ENCODE measurements around the gene GLP2R. TPM values are rescaled to one million over a fixed set of nuclear protein-coding genes. Genes with fewer than 3 reads are reported as not detected.

The GLP2R gene
- total and polyA plus RNA-seq, 2 of the 8 experiments (the other 6 are each of a cell fraction or from before 2014, with no cell fraction given): not detected

DNA sequence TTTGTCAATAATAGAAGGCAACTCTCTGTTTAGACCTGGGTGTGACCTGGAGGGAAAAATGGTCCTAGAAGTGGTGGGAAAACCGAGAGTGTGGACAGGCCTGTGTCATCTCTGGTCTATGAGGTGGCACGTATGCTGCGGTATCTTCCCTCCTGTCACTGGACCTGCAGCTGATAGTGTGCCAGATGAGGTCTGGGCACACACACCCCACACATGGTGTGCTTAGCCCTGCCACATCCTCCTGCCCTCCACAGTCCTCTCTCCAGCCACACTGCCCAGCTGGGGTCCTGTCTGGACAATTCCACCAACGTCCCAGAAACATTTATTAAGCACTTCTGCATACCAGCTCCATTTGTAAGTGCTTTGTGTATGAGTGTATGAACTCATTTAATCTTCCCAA lies 37.2 kb downstream of the GLP2R start:
- no peak overlapping the region for H4K91ac ChIP-seq (replicated peaks; ENCODE audit: insufficient read length, low read length)
- no peak overlapping the region for H2AFZ ChIP-seq (ENCODE audit: low read length)
- no peaks in the 10 kb centered on the region for H3K4me1 ChIP-seq (replicated peaks in 1 of 4; ENCODE audit: control insufficient read depth in 3 of 4, insufficient read depth in 4 of 4, low read length in 3 of 4)
- peak in 1 of 2 experiments; percentile 11 for DNase-seq (ENCODE audit: low read depth in 1 of 2, low spot score in 2 of 2)
- ChIA-PET CTCF (ENCODE audit: partially characterized antibody) (interaction anchor here (0.8 to 1.1 kb wide), 2 partner anchors 17 to 27 kb away, joined by 3 to 4 read pairs; no protein-coding TSS in a partner anchor), POLR2A (ENCODE audit: partially characterized antibody) (no interaction called here)
- H2AK5ac ChIP-seq (ENCODE audit: low read depth, low read length): no peak overlapping the region
- H3K56ac ChIP-seq (replicated peaks; ENCODE audit: insufficient read length, low read depth, low read length): no peak overlapping the region
- no peak overlapping the region for H4K8ac ChIP-seq (ENCODE audit: extremely low read depth, insufficient read depth, low read length)
- no peaks in the 10 kb centered on the region for H3K36me3 ChIP-seq (ENCODE audit: control insufficient read depth in 2 of 4, insufficient read depth in 4 of 4, low read length in 3 of 4)
- H2BK5ac ChIP-seq (ENCODE audit: low read depth, low read length): no peak overlapping the region
- no peak overlapping the region for H2BK12ac ChIP-seq (ENCODE audit: low read depth, low read length)
- no peaks in the 10 kb centered on the region for H3K79me2 ChIP-seq (ENCODE audit: control insufficient read depth in 1 of 2, insufficient read depth in 2 of 2, low read length in 2 of 2)
- TF ChIP-seq JUN (IDR thresholded peaks at IDR 0.05; ENCODE audit: low read depth, low read length) (no peak), POLR2AphosphoS5 (IDR thresholded peaks at IDR 0.05; ENCODE audit: low read depth, low read length) (no peak), RFX5 (IDR thresholded peaks at IDR 0.05; ENCODE audit: borderline replicate concordance, low read depth, low read length) (no peak), SIRT6 (IDR thresholded peaks at IDR 0.05; ENCODE audit: low read length) (no peak), RAD21 (IDR thresholded peaks at IDR 0.05 in 1 of 2, conservative IDR thresholded peaks at IDR 0.05 in 1 of 2; ENCODE audit: low read depth in 2 of 2, low read length in 2 of 2) (no peak)
- TF ChIP-seq, protein P1, sequence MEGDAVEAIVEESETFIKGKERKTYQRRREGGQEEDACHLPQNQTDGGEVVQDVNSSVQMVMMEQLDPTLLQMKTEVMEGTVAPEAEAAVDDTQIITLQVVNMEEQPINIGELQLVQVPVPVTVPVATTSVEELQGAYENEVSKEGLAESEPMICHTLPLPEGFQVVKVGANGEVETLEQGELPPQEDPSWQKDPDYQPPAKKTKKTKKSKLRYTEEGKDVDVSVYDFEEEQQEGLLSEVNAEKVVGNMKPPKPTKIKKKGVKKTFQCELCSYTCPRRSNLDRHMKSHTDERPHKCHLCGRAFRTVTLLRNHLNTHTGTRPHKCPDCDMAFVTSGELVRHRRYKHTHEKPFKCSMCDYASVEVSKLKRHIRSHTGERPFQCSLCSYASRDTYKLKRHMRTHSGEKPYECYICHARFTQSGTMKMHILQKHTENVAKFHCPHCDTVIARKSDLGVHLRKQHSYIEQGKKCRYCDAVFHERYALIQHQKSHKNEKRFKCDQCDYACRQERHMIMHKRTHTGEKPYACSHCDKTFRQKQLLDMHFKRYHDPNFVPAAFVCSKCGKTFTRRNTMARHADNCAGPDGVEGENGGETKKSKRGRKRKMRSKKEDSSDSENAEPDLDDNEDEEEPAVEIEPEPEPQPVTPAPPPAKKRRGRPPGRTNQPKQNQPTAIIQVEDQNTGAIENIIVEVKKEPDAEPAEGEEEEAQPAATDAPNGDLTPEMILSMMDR (IDR thresholded peaks at IDR 0.05; ENCODE audit: control extremely low read depth in 1 of 3, insufficient read depth in 1 of 3, low read depth in 1 of 3, low read length in 3 of 3): no peak
- TF ChIP-seq, protein P2, sequence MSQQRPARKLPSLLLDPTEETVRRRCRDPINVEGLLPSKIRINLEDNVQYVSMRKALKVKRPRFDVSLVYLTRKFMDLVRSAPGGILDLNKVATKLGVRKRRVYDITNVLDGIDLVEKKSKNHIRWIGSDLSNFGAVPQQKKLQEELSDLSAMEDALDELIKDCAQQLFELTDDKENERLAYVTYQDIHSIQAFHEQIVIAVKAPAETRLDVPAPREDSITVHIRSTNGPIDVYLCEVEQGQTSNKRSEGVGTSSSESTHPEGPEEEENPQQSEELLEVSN (IDR thresholded peaks at IDR 0.05): no peak
- WGBS, 2 experiments (ENCODE audit: extremely low coverage in 1 of 2, insufficient coverage in 1 of 2, insufficient read length in 1 of 2, insufficient replicate concordance in 2 of 2, low coverage in 1 of 2, low lambda C conversion rate in 2 of 2, missing lambda C conversion rate in 1 of 2): 82% methylated on average over 4 of the region's 4 CpGs; no CpG with 5 or more reads in 1 of the 2 experiments
- H2BK20ac ChIP-seq (ENCODE audit: low read length): no peak overlapping the region
- H3K9me3 ChIP-seq (ENCODE audit: insufficient read depth in 2 of 2, low read depth in 1 of 2, low read length in 1 of 2): no peaks in the 10 kb centered on the region
- no peak overlapping the region for H3K23ac ChIP-seq (ENCODE audit: insufficient read length)
- no peak overlapping the region for H2BK120ac ChIP-seq (replicated peaks; ENCODE audit: low read depth, low read length)
- no peak overlapping the region for H3K14ac ChIP-seq (ENCODE audit: insufficient read length)
- H3K27me3 ChIP-seq (replicated peaks in 1 of 4; ENCODE audit: control insufficient read depth in 3 of 4, extremely low read depth in 1 of 4, insufficient read depth in 3 of 4, low read length in 3 of 4): no peaks in the 10 kb centered on the region
- FAIRE-seq: no peak
- H3K4me2 ChIP-seq (ENCODE audit: insufficient read depth in 1 of 2, low read depth in 2 of 2, low read length in 2 of 2): no peak overlapping the region
- no peak overlapping the region for H3K27ac ChIP-seq (ENCODE audit: low read depth, low read length)
- no peaks in the 10 kb centered on the region for H4K20me1 ChIP-seq (replicated peaks in 1 of 2; ENCODE audit: control insufficient read depth in 1 of 2, insufficient read depth in 2 of 2, low read length in 2 of 2)
- no peak overlapping the region for H2BK15ac ChIP-seq (ENCODE audit: low read length)
- no peaks in the 10 kb centered on the region for H3K79me1 ChIP-seq (ENCODE audit: low read depth, low read length)
- H3K4me3 ChIP-seq (ENCODE audit: extremely low read depth in 1 of 4, insufficient read depth in 2 of 4, low read depth in 3 of 4, low read length in 4 of 4): no peak overlapping the region
- H3K9ac ChIP-seq (replicated peaks in 1 of 4; ENCODE audit: extremely low read depth in 1 of 4, low read depth in 3 of 4, low read length in 3 of 4): no peak overlapping the region
- no peak overlapping the region for H4K5ac ChIP-seq (ENCODE audit: insufficient read length, low read depth, low read length)
- H3K18ac ChIP-seq (ENCODE audit: extremely low read depth, low read length): no peak overlapping the region
- no peaks in the 10 kb centered on the region for H3K23me2 ChIP-seq (ENCODE audit: low read depth, low read length)
- H3K4ac ChIP-seq (replicated peaks; ENCODE audit: insufficient read length, low read depth, low read length): no peak overlapping the region

Data from H1 (cell line).